ENCODE results near the gene C1GALT1.
"Not testable (repeated sequence)": the region's sequence is repeated elsewhere in the genome, so short reads cannot be mapped to it uniquely, and the experiment has no call there.

The C1GALT1 gene

GRCh38 chr7:7182156-7183060, at the start of gene C1GALT1:
Gene C1GALT1 (plus strand): TSS chr7:7182544. CDS start chr7:7234320, 51,776 bp downstream.
- DNase-seq, result peak; percentile 99

GRCh38 chr7:7134046-7134445, 48.3 kb upstream of the C1GALT1 start:
- no peak for DNase-seq

GRCh38 chr7:7135074-7135473, 47.3 kb upstream of the C1GALT1 start:
- no peak for DNase-seq

GRCh38 chr7:7135924-7136323, 46.4 kb upstream of the C1GALT1 start:
- not testable (repeated sequence) for DNase-seq

DNA sequence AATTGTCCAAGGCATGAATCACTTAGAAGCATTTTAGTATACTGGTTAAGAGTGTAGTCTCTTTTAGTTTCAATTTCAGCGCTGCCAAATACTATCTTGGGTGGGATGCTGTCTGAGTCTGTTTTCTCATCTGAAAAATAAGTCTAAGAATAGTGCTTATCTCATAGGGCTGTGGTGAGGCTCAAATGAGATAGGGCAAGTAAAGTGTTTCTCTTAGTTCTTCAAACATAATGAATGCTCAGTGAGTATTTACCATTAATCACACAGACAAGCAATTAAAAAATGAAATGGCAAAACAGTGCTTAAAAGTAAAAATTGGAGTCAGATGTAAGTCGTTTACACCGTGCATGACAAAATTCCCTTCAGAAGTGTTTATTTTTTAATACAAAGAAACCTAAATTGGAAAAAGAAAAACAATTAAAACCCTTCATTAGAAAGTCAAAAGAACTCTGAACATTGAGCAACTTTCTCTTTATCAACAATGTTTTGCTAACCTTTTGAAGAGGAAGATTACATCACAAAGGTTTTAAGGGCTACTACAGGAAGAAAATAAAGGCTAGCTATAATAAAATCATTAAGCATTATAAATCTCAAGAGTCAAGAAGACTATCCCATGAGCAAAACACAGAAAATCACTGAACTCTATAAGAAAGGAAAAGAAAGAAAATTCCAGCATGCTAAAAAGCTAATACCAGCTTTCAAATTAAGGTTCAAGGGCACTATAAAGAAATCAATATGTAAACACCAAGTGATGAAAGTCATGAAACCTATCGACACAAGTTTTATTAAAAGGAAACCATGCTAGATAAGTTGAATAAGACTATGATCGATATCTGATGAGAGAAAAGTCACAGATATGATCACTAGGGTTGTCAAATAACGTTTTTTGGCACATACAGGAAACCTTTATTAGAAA, 45.6 kb upstream of the C1GALT1 start:
- DNase-seq, result no peak

DNA sequence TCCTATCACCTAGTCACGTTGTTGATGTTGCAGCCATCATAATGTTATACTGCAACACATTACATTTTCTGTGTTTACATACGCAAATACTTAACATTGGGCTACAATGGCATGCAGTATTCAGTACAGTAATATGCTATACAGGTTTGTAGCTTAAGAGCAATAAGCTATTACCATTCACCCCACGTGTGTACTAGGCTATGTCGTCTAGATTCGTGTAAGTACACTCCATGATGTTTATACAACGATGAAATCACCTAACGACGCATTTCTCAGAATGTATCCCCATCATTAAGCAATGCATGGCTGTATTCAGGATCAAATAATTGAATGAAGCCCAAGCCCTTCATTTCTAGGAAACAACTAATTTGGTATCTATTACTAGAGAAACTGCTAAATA, 43.4 kb upstream of the C1GALT1 start:
- DNase-seq, result no peak

GRCh38 chr7:7143404-7143803, 38.9 kb upstream of the C1GALT1 start:
- DNase-seq, result not testable (repeated sequence)

DNA sequence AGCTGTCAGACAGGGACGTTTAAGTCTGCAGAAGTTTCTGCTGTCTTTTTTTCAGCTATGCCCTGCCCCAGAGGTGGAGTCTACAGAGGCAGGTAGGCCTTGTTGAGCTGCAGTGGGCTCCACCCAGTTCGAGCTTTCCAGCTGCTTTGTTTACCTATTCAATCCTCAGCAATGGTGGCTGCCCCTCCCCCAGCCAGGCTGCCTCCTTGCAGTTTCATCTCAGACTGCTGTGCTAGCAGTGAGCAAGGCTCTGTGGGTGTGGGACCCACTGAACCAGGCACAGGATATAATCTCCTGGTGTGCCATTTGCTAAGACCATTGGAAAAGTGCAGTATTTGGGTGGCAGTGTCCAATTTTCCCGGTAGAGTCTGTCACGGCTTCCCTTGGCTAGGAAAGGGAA, 37.2 kb upstream of the C1GALT1 start:
- not testable (repeated sequence) for DNase-seq

DNA sequence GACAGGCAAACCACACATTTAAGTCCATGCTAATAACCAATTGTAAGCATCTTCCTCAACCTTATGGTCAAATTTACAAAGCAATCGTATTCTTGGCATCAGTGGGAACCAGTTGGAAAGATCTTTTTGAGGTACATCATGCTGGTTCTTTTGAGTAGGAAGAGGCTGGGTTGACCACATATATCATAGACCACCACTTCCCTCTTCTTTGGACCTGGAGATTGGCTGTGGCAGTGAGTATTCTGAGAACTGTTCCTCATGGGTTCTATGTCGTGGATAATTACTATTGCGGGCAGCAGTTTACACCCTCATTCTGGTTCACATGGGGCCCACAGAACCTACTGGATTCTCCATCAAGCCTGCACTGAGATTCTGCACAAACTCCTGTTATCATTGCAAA, 35.5 kb upstream of the C1GALT1 start:
- DNase-seq, result no peak

DNA sequence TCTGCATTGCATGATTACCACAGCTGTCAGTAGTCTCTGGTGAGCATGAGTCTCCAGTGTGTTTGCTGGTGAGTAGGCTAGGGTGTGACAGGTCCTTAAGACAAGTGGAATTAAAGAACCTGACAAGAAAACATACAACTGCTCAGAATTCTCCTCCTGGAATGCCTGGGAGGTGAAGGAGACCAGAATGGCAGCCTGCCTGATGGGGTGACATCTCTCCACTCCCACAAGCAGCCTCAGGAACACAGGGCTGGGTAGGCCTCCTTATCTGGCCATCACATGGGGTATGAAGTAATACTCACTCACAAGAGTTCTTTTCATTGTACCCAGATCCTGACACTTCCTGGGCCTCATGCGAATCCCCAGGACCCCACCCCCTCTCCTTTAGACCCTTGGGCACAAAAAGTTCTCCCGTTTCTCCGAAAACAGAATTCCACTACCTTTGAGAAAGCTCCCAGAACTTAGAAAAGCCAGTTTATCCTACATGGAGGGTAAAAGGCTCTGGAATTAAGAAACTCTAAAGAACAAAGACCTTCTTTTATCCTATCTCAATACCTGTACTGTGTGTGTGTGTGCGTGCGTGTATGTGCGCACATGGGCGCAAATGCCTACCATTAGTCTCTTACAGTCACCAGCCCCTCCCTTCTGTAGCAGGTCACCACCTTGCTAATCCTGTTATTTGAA, 33.4 kb upstream of the C1GALT1 start:
- DNase-seq, result peak; percentile 72

DNA sequence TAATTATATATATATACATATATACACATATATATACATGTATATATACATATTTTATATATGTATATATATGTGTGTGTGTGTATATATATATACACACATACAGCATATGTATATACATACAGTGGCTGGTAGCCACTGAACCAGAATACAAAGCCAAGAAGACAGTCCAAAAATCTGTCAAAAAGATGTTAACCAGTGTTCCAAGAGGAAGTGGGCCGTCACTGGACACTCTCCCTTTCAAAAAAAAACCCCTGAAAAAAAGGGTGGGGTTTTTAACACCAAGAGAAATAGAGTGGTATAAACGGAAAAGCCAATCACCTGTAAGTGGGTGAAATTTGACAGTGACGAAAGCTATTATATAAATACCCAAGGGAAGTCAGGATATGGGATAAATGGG, 31.1 kb upstream of the C1GALT1 start:
- DNase-seq, result no peak

- DNase-seq, result no peak
Observed at GRCh38 chr7:7151865-7152264, 30.5 kb upstream of the C1GALT1 start.

DNA sequence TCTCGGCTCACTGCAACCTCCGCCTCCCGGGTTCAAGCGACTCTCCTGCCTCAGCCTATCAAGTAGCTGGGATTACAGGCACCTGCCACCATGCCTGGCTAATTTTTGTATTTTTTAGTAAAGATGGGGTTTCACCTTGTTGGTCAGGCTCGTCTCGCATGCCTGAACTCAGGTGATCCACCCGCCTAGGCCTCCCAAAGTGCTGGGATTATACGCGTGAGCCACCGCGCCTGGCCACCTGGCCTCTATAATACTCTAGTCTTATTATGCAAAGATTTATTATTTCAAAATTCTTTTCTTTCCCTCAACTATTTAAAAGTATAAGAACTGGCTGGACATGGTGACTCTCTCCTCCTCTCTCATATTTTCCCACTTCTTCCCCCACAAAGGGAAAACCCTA, 30.0 kb upstream of the C1GALT1 start:
- no peak for DNase-seq

- not testable (repeated sequence) for DNase-seq
Observed at GRCh38 chr7:7154355-7154754, 28.0 kb upstream of the C1GALT1 start.

DNA sequence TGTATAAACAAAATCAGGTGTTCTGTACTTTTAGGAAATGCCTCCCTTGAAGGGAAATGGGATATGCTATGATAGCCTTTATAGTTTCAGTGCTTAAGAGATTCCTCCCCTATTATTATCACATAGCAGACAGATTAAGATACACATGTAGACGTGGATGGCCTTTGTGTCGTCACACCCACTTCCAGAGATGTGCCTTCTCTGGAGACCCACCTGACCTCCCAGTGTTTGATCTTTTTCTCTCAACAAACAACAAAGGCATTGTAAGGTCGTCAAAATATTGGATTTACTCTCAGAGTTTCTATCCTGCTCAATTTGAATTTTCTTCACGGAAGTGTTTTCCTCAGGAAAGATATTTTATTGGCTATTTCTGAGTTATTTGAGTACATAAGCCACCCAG, 25.7 kb upstream of the C1GALT1 start:
- no peak for DNase-seq

DNA sequence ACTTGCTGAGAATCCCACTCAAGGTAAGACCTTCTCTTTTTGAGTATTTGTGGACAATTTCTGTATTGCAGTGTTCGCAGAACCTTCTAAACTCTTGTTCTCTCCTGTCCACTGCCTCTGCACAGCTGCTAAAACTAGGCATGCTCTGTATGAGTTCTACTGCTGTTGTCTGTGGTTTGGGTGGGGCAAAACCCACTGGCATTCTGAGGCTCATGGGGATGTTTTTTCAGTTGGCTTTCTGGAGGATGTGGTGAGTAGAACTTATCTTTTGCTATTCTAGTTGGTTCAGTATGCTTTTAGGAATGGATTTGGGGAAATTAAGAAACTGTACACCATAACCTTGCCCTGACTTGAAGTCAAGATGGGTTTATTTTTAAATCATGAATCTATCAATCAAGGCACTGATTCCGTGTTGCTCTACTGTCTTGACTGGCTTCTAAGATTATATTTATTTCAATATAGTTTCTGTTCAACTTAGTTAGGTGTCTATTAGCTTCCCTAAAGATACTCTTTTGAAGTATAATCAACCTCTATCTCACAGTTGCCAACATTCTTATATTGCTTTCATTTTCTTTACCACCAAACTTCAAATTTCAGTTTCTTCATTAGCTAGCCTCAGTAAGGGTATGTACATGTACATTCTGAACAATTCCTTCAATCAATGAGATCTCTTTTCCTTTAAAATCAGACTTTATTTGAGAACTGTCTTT, 25.0 kb upstream of the C1GALT1 start:
- no peak for DNase-seq

DNA sequence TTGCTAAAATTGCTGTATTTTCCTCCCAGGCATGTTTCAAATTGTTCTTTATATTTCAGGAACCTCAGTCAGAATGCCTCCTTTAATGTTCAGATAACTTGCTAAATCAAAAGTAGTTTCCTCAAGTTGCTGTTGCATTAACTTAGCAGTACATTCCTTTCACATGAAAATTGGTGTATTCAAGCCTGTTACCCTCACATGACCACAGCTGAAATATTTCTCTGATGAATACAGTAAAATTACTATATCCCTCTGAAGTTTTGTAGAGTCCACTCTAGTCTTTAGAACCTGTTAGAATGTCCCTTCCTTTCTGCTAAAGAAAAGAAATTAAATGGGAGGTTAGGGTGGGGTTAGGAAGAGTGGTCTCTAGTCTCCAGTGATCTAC, 24.5 kb upstream of the C1GALT1 start:
- DNase-seq, result no peak

DNA sequence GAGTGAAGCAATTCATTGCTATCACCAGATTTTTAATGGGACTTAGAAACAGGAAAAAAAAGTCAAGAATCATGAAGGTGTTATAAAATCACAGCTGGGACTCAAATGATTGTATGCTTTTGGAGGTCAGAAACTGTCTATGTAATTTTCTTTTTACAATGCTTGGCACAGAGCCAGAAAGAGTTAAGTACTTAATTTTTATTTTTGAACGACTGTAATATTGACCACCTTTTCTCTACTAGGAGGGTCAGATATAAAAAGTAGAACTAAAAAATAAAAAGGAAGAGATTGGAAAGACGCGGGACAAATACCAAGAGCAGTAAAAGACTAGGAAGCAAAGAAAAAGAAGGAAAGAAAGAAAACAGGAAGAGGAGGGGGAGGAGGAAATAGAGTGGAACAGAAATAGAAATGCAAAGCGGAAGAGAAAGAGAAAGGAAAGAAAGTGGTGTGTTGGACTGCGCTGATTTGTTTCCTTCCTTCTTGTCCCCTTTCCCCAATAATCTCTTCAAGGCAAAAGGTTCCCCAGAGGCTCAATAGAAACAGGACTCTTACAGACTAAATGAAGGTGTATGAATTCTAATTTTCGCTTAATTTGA, 23.2 kb upstream of the C1GALT1 start:
- DNase-seq, result no peak

DNA sequence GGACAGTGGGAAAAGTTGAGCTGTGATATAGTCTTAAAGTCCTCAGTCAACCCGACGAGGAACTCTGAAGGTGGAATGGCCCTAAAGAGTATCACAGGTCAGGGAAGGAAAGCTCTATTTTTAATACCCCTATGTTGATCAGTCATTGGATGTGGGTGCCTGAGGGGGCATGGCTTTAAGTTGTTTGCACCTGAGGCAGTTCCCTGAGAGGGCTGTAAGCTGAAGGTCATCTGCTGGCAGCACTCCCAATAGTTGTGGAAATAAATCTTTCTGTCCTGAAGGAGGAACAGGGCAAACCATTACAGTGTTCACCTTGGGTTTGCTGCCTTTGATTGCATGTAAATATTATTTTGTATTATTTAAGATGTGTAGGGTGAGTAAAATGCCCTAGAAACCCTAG, 17.8 kb upstream of the C1GALT1 start:
- no peak for DNase-seq

- DNase-seq, result no peak
Observed at GRCh38 chr7:7165372-7165771, 17.0 kb upstream of the C1GALT1 start.

DNA sequence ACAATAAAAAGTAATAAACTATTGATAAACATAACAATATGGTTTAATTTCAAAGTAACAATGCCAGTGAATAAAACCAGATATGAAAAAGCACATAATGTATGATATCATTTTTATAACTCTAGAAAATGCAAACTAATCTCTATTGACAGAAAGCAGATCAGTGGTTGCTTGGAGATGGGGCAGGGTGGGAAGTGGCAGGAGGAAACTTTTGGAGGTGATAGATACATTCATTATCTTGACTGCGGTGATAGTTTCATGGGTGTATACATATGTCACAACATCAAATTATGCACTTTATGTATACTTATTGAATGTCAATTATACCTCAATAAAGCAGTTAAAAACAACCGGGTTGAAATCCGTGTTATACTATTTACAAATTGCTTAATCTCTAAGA, 16.0 kb upstream of the C1GALT1 start:
- DNase-seq, result no peak

- no peak for DNase-seq
Observed at GRCh38 chr7:7169296-7169695, 13.0 kb upstream of the C1GALT1 start.

All from islet precursor cell (in vitro differentiated cells).